ENCODE results near the gene TIGD3. TPM values are rescaled to one million over a fixed set of nuclear protein-coding genes. Genes with fewer than 3 reads are reported as not detected.

The TIGD3 gene
- total and polyA plus RNA-seq, 10 of the 15 experiments (the other 5 are each of a cell fraction or from before 2014, with no cell fraction given): 0.13 to 1.4 (median 0.57) TPM

DNA sequence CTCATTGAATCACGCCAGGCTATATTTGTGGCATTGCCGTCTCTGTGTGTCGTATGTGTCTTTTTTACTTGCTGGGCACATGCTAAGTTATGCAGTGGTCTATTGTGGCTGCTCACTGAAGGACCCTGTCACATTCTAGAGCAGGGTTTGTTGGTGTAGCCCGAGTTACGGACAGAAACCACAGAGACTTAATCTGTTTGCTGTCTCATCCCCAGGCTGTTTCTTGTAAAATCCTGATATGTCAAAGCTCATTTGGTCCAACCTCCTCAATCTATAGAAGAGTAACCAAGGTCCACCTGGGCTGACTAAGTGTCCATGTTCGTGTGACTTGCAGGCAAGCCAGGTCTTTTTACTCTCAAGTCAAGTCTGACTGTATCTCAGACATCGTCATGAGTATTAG is 15.9 kb upstream of the TIGD3 start:
- 0 out of 2 replicates have a peak, but pooled peaks cover 4% of the 10 kb centered on the region for H3K4me1 ChIP-seq (ENCODE audit: control insufficient read depth, insufficient read depth, low read length)
- in situ Hi-C loops (cut with MboI) (no loop called here), intact Hi-C loops (cut with micrococcal nuclease; ENCODE audit: unreplicated experiment) (loop anchor here (10.0 kb wide), 1 partner anchor 224 kb away; the partner anchor contains the start of genes TM7SF2 and ZNHIT2)
- TF ChIP-seq, protein P1, sequence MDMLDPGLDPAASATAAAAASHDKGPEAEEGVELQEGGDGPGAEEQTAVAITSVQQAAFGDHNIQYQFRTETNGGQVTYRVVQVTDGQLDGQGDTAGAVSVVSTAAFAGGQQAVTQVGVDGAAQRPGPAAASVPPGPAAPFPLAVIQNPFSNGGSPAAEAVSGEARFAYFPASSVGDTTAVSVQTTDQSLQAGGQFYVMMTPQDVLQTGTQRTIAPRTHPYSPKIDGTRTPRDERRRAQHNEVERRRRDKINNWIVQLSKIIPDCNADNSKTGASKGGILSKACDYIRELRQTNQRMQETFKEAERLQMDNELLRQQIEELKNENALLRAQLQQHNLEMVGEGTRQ (IDR thresholded peaks at IDR 0.05; ENCODE audit: borderline replicate concordance, low read depth, low read length): no peak
- TF ChIP-seq SPI1 (IDR thresholded peaks at IDR 0.05; ENCODE audit: borderline replicate concordance, insufficient read depth, low read depth, low read length): no peak
- no peak for DNase-seq (ENCODE audit: low read depth, low spot score)
- ChIA-PET POLR2A (interaction anchor here (2.1 kb wide), 1 partner anchor 9 kb away, joined by 7 read pairs; no protein-coding TSS in a partner anchor), SMC1A (ENCODE audit: uncharacterized antibody, unreplicated experiment) (interaction anchor here (0.7 to 1.2 kb wide), 3 partner anchors 10 to 138 kb away, joined by 3 to 4 read pairs (median 3); no protein-coding TSS in a partner anchor), RAD21 (ENCODE audit: unreplicated experiment) (no interaction called here), CTCF (interaction anchor here (0.8 to 4.0 kb wide), 6 partner anchors 9 to 113 kb away, joined by 3 to 31 read pairs (median 5); partner anchors contain the start of gene CDC42EP2)
- no peak overlapping the region for H2AFZ ChIP-seq (ENCODE audit: control insufficient read depth, low read depth, low read length)
- no peak for ATAC-seq
- peaks cover 12 to 24% of the 10 kb centered on the region in 2 experiments for H3K36me3 ChIP-seq (ENCODE audit: control insufficient read depth in 2 of 2, insufficient read depth in 2 of 2, low read length in 1 of 2)
- no peak for FAIRE-seq
- no TSS peak for BruUV-seq (replicated peaks)
- H3K9me3 ChIP-seq (replicated peaks; ENCODE audit: control insufficient read depth, insufficient read depth, low read length): no peaks in the 10 kb centered on the region
- no peak overlapping the region for H3K4me3 ChIP-seq
- H3K27ac ChIP-seq (ENCODE audit: control insufficient read depth, insufficient read depth): no peak overlapping the region
- H3K9ac ChIP-seq (ENCODE audit: control insufficient read depth, insufficient read depth, low read length): no peak overlapping the region; the same call in 1 of the 2 replicates
- H4K20me1 ChIP-seq (ENCODE audit: control insufficient read depth, insufficient read depth): no peaks in the 10 kb centered on the region; the same call in 1 of the 2 replicates
- no peaks in the 10 kb centered on the region for H3K27me3 ChIP-seq (replicated peaks in 1 of 2; ENCODE audit: control insufficient read depth in 2 of 2, insufficient read depth in 2 of 2, low read length in 1 of 2)
- peaks cover 45% of the 10 kb centered on the region for H3K79me2 ChIP-seq (ENCODE audit: control insufficient read depth, insufficient read depth, low read length)
- H3K4me2 ChIP-seq (ENCODE audit: control insufficient read depth, insufficient read depth): no peak overlapping the region
- WGBS (ENCODE audit: insufficient coverage, insufficient replicate concordance, low lambda C conversion rate, missing lambda C conversion rate): 82% methylated on average over 7 of the region's 7 CpGs

DNA sequence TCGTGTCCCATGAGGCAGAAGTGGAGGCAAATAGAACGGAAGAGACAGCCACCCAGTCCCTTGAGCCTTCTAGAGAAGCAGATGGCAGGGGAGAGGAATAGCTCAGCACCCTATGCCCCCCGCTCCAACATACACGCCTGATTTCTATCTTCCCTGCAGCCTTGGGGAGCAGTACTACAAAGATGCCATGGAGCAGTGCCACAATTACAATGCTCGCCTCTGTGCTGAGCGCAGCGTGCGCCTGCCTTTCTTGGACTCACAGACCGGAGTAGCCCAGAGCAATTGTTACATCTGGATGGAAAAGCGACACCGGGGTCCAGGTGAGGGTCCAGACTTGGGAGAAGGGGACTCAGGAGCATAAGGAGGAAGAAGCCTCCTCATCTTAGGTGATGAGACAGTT is 14.3 kb upstream of the TIGD3 start:
- ChIA-PET RAD21 (ENCODE audit: unreplicated experiment) (no interaction called here), SMC1A (ENCODE audit: uncharacterized antibody, unreplicated experiment) (no interaction called here), CTCF (interaction anchor here (1.3 kb wide), 1 partner anchor 24 kb away, joined by 5 read pairs; no protein-coding TSS in a partner anchor), POLR2A (interaction anchor here (0.6 to 1.3 kb wide), 2 partner anchors 12 to 19 kb away, joined by 3 to 4 read pairs; no protein-coding TSS in a partner anchor)
- no peak overlapping the region for H3K4me3 ChIP-seq
- peaks cover 24 to 29% of the 10 kb centered on the region in 2 experiments for H3K36me3 ChIP-seq (ENCODE audit: control insufficient read depth in 2 of 2, insufficient read depth in 2 of 2, low read length in 1 of 2)
- no peaks in the 10 kb centered on the region for H3K9me3 ChIP-seq (replicated peaks; ENCODE audit: control insufficient read depth, insufficient read depth, low read length)
- in situ Hi-C loops (cut with MboI): no loop called here
- ATAC-seq (no peak), FAIRE-seq (no peak), DNase-seq (ENCODE audit: low read depth, low spot score) (no peak)
- H3K79me2 ChIP-seq (ENCODE audit: control insufficient read depth, insufficient read depth, low read length): peaks cover 29% of the 10 kb centered on the region
- no peak overlapping the region for H3K27ac ChIP-seq (ENCODE audit: control insufficient read depth, insufficient read depth)
- no peaks in the 10 kb centered on the region; the same call in 1 of the 2 replicates for H4K20me1 ChIP-seq (ENCODE audit: control insufficient read depth, insufficient read depth)
- no peaks in the 10 kb centered on the region for H3K27me3 ChIP-seq (replicated peaks in 1 of 2; ENCODE audit: control insufficient read depth in 2 of 2, insufficient read depth in 2 of 2, low read length in 1 of 2)
- BruUV-seq (replicated peaks): no TSS peak
- no peak overlapping the region for H3K4me2 ChIP-seq (ENCODE audit: control insufficient read depth, insufficient read depth)
- intact Hi-C loops (cut with micrococcal nuclease; ENCODE audit: unreplicated experiment): no loop called here
- 95% methylated on average over 11 of the region's 11 CpGs for WGBS (ENCODE audit: insufficient coverage, insufficient replicate concordance, low lambda C conversion rate, missing lambda C conversion rate)
- H3K4me1 ChIP-seq (ENCODE audit: control insufficient read depth, insufficient read depth, low read length): 0 out of 2 replicates have a peak, but pooled peaks cover 2% of the 10 kb centered on the region
- no peak overlapping the region for H3K9ac ChIP-seq (ENCODE audit: control insufficient read depth, insufficient read depth, low read length)
- no peak overlapping the region for H2AFZ ChIP-seq (ENCODE audit: control insufficient read depth, low read depth, low read length)
- TF ChIP-seq, protein P2, sequence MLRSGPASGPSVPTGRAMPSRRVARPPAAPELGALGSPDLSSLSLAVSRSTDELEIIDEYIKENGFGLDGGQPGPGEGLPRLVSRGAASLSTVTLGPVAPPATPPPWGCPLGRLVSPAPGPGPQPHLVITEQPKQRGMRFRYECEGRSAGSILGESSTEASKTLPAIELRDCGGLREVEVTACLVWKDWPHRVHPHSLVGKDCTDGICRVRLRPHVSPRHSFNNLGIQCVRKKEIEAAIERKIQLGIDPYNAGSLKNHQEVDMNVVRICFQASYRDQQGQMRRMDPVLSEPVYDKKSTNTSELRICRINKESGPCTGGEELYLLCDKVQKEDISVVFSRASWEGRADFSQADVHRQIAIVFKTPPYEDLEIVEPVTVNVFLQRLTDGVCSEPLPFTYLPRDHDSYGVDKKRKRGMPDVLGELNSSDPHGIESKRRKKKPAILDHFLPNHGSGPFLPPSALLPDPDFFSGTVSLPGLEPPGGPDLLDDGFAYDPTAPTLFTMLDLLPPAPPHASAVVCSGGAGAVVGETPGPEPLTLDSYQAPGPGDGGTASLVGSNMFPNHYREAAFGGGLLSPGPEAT (IDR thresholded peaks at IDR 0.05; ENCODE audit: low read depth): no peak
- TF ChIP-seq YY1 (IDR thresholded peaks at IDR 0.05; ENCODE audit: low read depth, low read length) (no peak), SUZ12 (IDR thresholded peaks at IDR 0.05; ENCODE audit: unreplicated experiment) (no peak), MXI1 (IDR thresholded peaks at IDR 0.05; ENCODE audit: low read depth, low read length) (no peak), ZNF24 (IDR thresholded peaks at IDR 0.05) (no peak), EP300 (IDR thresholded peaks at IDR 0.05; ENCODE audit: borderline replicate concordance in 1 of 2, control insufficient read depth in 1 of 2, low read depth in 2 of 2, low read length in 2 of 2) (no peak), GABPA (IDR thresholded peaks at IDR 0.05; ENCODE audit: low read depth) (no peak), EZH2 (IDR thresholded peaks at IDR 0.05; ENCODE audit: borderline replicate concordance, control insufficient read depth, low read depth, low read length) (no peak), CBFB (IDR thresholded peaks at IDR 0.05; ENCODE audit: low read depth) (no peak), PML (IDR thresholded peaks at IDR 0.05; ENCODE audit: low read length) (no peak)
- TF ChIP-seq, protein P3, sequence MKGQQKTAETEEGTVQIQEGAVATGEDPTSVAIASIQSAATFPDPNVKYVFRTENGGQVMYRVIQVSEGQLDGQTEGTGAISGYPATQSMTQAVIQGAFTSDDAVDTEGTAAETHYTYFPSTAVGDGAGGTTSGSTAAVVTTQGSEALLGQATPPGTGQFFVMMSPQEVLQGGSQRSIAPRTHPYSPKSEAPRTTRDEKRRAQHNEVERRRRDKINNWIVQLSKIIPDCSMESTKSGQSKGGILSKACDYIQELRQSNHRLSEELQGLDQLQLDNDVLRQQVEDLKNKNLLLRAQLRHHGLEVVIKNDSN (IDR thresholded peaks at IDR 0.05; ENCODE audit: borderline replicate concordance, extremely low read length, insufficient read depth, low read depth, low read length): no peak
